Fibroblast of skin of right quadriceps (primary cell): ENCODE measurements around the gene RP2.
A peak's percentile ranks its signal among the peaks of the same experiment; 100 is the strongest.

Experiments
- DNase-seq: peaks from one replicate; pipeline ENCODE4 v3.0.0-alpha.2; 2013

Gene RP2

DNA sequence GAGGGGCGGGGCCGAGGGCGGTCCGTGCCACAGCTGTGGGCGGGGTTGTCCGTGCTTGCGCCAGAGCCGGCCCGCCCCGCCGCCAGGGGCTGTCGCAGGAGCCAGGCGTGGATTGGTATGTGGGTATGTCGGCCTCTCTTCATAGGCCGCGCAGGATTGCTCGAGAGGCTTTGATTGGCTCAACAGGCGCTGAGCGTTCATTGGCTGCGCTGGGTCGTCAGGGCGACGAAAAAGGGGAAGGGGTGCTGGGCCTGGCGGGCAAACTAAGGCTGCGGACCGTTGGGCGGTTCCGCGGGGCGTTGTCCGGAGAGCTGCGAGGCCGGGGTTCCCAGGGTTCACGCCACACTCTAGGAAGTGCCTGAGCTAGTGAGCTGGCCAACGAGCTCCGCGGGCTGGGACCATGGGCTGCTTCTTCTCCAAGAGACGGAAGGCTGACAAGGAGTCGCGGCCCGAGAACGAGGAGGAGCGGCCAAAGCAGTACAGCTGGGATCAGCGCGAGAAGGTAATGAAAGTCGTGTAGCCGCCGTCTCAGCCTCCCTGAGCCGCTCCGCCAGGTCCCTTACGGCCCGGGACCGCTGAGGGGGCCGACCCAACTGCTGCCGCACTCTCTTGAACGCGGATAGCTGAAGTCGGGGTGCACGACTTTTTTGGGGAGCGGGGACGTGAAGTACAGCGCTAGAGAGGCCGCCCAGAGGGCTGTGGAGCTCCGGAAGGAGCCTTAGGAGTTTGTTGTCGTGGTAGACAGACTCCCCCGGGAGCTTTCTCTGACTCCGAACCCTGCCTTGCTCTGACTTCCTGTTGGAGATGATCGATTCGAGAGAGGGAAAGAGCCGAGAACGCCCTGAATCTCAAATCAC is at the start of gene RP2:
TSS of gene RP2 (plus strand) at position 343 of the 857 bp plus-strand sequence. CDS start at position 401, 58 bp downstream.
- DNase-seq = peak; percentile 93

DNA sequence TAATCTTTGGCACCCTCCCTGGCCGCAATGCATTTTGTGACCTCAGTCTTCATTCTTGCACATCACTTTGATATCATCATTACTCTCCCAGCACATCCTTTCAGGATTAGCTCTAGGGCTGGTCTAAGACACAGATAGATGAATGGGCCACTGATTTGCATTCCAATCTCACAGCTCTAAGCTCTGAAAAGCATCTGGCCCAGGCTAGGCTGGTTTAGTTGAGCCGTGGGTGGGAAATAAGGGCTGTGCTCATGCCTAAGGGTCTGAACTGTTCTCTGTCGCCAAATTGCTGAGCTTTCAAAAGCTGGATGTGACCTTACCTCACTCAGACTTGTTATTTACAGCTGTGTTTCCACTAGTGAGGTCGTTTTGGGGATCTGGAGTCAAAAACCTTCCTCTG is 47.9 kb upstream of the RP2 start:
- peak; percentile 68 for DNase-seq

DNA sequence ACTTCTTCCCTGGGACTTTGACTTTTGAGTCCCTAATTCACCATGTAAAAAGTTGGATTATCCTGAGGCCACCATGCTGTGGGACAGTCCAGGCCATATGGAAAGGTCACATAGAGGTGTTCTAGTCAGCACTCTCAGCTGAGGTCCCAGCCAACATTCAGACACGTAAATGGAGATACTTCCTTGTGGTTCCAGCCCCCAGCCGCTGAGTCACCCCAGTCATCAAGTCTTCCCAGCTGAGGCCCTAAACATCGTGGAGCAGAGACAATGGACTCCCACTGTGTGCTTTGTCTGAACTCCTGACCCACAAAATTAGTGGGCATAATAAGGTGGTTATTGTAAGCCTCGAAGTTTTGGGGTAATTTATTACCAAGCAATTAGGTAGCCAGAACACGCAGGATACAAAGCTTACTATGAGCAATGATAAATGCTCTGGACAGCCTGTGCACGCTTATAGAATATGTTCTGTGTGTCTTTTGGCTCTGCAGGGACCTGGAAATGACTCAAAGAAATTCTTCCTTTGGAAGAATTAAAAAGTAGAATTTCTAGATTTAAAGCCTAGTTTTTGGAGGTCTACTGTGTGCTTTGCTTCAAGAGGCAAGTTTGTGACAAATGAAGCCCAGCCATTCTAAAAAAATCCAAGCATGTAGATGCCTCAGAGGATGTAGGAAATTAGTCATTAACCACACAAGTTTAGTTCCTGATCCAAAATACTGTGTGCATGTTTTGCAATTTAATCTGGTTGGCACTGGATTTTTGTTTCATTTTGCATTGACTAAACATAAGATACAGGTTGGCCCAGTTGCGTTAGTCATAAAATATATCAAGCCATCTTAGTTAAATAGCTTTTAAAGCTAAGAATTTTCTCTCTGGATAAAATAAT is 44.7 kb upstream of the RP2 start:
- DNase-seq = peak; percentile 94

DNA sequence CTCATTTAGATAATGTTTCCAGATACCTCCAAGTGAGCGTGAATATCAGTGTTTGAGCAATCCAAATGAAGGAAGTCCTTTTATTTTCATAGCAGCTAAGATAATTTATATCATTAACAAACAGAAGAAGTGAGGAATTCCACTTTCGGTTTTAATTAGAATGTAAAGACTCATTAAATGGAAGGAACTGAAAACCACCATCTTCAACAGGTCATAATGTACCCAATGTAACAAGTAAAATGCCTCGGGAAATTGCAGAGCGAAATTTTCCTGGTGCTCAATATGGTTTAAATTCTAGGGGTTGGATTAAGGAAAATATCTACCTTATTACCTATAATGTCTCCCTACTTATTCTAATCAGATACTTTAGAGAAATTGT is 44.0 kb upstream of the RP2 start:
- DNase-seq = no peak

DNA sequence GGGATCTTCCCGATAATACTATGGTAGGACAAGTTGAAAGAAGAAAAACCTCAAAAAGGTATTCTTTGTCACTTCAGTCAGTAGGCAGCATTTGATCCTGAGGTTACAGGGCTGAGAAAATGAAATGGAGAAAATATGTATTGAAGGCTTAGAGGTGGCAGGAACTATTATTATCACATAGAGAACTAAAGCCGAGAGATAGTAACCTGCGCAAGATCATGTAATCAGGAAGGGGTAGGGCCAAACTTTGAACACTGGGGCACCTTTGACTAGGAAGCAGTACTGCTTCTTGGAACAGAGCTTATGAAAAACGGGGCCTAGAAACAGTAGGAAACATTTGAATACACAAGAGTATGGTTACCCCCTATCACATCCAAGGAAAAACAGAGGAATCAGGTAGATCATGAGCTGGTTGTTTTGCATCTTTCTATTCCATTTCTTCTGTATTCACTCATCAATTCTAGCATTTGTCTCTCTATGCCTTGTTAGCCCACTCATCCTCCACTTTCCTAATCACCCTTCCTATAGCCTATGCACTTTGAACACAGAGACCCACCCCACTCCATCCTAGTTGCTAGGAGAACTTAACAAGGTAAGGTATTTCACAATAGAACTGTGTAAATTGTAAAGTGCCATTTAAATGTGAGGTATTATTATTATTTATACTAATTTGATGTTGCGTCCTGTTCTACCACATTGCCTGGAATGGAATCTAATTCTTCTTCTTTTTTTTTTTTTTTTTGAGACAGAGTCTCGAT is 43.3 kb upstream of the RP2 start:
- DNase-seq = no peak

DNA sequence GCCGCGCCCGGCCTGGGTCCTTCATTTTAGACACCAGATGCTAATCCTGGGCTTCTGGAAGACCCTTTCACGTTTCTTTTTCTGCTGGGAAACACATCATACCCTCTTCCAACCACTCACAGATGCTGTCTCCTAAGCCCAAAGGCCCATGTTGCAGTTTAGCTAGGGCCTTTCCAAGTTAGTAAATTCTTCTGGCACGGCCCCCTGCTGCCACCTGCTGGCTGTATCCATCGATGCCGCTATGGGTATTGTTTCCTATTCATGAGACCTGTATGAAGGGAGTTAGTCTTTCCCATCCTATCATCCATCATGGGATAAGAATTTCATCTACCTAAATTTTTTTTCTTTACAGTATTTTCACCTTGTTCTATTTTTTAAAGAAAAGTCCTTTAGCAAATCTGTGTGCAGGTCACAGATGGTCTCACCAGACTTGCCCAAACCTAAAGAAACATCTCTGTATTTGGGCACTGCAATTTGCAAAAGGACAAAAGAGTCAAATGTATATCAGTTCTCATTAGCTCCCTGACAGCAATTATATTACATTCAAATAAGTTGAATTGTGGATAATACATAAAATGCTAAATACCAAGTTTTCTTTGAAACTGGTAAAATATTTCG is 40.2 kb upstream of the RP2 start:
- peak; percentile 61 for DNase-seq

DNA sequence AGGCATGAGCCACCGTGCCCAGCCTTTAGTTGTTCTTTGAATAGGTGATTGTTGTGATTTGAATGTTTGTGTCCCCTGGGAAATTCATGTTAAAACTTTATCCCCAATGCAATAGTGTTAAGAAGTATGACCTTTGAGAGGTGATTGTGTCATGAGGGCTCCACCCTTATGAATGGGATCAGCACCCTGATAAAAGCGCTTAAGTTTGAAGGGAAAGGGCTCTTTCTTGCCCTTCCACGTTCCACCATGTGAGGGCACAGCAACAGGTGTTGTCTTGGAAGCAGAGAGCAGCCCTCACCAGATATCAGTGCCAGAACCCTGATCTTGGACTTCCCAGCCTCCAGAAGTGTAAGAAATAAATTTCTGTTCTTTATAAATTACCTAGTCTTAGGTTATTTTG is 33.7 kb upstream of the RP2 start:
- DNase-seq = no peak

DNA sequence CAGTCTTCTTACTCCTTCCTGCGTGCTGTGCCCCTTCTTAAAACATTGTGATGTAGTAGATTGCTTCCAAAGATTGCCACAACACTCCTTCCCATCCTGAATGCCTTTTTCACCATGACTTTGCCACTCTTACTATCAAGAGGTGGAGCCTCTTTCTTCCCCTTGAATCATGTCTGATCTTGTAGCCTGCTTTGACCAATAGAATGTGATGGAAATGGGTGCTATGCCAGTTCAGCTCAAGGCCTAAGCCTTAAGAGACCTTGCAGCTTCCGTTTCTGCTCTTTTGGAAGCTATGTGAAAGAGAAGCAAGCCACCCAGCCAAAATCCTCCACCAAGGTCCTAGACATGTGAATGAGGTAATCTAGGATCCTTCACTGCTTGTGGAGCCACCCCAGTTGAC is 31.6 kb upstream of the RP2 start:
- DNase-seq = no peak

DNA sequence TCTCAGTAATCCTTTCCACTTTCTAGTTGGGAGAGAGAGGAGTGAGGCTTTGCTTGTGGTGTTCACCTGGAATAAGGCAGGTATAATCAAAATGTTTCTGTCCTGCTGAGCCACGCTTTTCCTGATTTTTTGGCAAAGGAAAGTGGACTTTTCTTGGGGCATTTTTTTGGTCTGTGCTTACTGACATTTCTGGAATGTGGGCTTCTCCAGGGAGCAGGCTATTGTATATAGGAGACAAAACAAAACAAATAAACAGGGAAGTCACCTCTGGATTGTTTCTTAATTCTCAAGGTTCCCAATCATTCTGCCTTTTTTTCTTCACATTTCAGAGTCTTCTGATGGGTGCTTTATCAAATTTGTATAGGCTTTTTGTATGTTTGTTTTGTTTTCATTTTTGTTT is 25.7 kb upstream of the RP2 start:
- no peak for DNase-seq

DNA sequence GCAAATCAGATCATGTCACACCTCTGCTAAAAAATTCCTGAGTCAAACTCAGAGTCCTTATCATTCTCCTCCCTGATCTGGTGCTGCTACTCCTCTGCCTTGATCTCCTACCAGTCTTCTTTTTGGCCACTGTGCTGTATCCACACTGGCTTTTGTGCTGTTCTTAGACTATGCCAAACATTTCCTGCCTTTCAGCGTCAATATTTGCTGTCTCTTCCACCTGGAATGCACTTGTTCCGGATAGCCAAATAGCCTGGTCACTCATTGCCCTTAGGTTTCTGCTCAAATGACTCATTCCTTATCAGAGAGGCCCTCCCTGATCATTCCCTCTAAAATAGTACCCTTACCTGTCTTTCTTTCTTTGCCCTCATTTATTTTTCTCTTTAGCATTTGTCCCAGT is 24.4 kb upstream of the RP2 start:
- DNase-seq = no peak

DNA sequence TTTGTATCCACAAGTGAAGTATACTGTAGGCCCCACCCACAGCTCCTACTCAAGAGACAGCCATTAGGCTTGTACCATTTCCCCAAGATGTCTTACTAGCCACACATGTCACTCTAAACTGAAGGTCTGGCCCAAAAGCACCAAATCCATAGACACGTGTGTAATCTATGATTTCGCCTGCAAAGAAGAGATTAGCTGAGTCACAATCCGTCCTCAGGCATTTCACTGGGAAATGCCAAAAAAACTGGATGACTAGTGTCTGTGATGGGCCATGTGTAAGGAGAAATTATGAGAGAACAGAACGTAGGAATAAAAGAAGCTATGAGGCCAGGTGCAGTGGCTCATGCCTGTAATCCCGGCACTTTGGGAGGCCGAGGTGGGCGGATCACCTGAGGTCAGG is 21.9 kb upstream of the RP2 start:
- DNase-seq = no peak

DNA sequence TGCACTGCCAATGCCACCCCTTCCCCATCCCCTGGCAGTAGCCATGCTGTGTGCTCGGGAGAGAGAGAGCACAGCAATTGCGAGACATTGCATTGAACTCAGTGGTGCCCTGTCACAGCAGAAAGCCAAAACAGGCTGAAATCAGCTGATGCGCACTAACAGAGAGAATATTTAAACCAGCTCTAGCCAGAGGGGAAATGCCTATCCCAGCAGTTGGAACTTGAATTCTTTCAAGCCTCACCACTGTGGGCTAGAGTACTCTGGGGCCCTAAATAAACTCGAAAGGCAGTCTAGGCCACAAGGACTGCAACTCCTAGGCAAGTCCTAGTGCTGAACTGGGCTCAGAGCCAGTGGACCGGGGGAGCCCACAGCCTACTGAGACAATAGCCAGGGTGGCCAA is 17.7 kb upstream of the RP2 start:
- DNase-seq = peak; percentile 8

DNA sequence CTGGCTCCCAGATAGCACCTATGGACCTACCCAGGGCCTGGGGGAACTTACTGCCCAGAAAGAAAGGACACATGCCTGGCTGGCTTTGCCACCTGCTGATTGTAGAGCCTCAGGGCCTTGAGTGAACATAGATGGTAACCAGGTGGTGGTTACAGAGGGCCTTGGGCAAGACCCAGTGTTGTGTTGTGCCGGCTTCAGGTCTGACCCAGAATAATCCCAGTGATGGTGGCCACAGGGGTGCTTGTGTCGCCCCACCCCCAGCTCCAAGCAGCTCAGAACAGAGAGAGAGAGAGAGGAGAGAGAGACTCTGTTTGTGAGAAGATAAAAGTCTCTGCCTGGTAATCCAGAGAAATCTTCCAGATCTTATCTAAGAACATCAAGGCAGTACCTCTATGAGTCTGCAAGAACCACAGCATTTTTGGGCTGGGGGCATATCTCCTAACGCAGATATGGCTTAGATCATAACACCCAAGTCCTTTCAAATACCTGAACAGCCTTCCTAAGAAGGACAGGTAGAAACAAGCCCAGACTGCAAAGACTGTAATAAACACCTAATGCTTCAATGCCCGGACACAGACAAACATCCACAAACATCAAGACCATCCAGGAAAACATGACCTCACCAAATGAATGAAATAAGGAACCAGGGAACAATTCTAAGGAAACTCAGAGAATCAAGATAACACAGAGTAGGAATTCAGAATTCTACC is 16.3 kb upstream of the RP2 start:
- DNase-seq = no peak

DNA sequence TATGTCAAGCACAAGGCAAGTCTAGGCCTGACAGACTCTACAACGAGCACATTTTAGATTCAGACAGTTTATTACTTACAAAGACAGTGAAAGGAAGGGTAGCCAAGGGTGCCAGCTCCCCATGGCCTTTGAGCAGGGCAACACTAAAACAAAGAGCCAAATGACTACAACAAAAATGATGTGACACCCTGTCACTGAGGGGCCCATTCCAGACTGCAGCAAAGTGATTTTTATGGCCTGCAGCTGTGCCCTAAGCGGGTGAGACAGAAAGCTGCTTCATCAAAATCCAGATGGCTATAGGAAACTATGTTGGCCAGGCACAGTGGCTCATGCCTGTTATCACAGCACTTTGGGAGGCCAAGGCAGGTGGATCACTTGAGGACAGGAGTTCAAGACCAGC is 13.4 kb upstream of the RP2 start:
- DNase-seq = no peak

DNA sequence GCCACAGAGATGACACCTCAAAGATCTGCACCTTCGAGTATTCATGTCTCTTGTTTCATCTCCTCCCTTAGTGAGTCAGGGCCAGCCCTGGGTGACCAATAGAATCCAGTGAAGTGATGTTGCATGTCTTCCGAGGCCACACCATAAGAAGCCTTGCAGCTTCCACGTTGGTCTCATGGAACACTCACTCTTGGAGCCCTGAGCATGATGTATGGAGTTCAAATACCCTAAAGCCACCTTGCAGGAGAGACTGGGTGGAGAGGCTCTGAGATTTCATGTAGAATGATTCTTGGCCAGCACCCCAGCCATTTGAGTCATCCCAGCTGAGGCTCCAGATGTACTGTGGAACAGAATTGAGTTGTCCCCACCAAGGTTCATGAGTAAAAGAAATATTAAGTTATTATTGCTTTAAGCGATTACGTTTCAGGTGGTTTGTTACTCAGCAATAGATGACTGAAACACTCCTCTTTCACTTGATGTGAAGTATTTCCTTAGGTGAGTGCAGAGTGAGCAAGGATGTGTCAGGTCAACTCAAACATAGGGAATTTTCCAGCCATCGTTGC is 5.0 kb upstream of the RP2 start:
- peak; percentile 18 for DNase-seq

DNA sequence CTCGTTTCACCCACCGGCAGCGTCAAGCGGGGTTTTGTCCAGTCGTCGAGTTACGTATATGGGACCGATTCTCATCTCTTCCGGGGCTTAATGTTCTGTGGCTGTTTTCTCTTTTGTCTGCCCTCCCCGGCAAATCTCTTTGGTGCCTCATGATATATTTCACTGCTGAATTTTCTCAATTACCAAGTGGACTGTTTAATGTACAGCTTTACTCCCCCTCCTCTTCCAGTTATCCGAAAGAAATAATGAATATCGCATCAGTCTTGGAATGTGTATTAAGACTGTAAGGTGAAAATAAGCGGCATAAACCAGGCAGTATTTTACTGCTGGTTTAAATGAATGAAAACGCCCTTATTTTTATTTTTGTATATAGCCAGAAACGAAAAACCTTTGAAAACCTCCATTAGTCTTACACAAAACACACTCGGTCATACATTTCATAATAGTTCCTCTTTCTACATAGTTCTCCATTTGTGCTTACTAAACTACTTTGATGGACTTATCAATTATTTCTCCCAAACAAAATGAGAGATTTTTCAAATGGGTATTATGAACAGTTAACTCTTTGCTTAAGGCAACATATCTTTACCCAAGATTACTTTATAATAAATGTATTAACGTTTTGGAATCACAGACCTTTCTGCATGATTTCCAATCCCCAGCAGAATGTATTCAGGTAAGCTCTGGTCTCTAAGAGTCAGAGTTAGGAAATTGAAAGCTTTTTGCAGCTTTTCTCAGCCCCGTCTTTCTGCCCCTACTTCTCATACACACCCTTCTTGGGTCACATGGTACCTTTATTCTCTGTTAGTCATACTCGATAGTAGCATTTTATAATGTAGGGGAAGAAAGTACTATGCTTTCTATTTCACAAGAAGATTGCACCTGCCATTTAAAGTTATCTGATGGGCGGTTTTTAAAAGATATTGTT is 979 bp downstream of the RP2 start:
- DNase-seq = no peak

DNA sequence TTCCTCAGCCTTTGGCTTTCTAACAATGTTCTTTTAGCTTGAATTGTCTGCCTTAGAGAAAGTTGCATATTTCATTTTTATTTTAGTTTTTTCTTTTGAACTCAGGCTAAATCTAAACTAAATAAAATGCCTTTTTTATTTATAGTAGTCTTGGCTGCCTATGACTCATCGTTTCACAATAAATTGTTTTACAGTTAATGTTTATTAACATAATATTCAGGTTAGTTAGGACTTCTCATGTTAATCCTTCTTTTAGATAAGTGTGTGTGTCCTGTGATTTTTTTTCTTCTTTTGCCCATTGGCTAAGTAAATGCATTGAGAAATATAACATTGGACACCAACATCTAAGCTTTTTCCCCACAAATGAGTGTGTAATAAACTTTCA is 1.6 kb downstream of the RP2 start:
- no peak for DNase-seq

DNA sequence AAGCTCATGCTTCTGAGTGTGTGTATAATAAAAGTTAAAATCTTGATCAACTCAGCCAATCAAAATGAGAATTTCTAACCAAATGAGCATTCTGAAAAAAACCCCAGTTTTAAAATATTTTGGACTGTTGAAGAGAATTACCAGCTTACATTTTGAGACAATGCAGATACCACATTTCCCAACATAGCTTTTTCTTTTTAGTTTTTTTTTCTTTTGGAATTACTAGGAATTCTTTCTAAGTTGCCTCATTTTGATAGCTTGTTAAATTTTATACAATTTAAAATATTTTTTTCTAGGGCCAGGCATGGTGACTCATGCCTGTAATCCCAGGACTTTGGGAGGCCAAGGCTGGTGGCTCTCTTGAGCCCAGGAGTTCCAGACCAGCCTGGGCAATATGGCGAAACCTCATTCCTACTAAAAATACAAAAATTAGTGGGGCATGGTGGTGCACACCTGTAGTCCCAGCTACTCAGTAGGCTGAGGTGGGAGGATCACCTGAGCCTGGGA is 2.2 kb downstream of the RP2 start:
- peak; percentile 25 for DNase-seq

DNA sequence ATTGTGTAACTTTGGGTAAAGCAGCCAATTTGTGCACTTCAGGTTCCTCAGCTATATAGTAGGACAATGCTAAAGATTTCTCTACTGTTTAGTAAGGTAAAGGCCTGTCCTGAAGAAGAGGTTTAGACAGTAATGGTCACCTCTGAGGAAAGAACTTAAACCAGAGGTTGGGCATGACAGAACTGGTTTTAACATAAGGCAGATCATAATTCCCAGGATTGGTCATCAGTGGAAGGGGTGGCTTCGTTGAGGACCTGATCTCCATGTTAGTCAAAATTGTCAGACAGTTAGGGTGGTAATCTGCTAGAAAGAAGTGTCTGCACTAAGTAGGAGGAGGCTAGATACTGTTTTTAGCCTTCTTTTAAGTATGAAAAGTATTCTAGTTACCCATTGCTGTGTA is 4.1 kb downstream of the RP2 start:
- no peak for DNase-seq

DNA sequence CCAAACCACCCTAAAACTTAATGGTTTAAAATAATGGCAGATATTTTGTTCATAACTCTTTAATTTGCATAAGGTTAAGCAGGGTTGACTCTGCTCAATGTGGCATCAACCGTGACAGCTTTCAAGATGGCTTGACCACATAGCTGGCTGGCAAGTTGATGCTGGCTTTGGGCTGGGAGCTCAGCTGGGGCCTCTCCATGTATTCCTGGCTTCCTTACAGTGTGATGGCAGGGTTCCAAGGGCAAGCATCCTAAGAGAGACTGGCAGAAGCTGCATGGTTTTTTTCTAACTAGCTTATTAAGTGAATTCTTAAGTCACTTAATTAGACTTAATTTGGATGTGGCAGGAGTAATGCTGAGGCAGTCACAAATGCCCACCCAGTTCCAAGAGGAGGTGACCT is 4.5 kb downstream of the RP2 start:
- DNase-seq = peak; percentile 8

DNA sequence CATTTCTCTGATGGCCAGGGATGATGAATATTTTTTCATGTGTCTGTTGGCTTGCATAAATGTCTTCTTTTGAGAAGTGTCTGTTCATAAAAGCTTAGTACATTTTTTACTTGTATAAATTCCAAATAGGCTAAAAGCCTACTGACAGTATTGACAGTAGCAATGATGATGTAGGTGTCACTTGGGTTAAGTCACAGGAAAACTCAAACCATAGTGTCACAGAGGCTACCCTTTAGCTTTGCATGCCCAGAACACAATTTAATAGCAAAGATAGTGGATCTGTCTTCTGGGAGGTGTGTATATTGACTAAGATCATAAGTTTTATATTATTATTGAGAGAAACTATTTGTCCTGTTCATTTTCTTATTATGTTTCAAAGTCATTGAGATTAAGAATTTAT is 8.1 kb downstream of the RP2 start:
- DNase-seq = no peak
